Keratinocyte (primary cell): Measurements from ENCODE around the gene CHI3L2. TPM values are rescaled to one million over a fixed set of nuclear protein-coding genes. Genes with fewer than 3 reads are reported as not detected.

ENCODE experiments used
- DNase-seq: peaks from one replicate; pipeline ENCODE4 v3.0.0-alpha.2; 2011; ENCODE audit warnings: low read depth, missing footprints, low spot score
- FAIRE-seq: peaks from 2 replicates; lab custom pipeline; 2011; peaks lifted over from hg19 to GRCh38; lab: Jason Lieb, UNC
- H2AFZ ChIP-seq: 2 replicates; pipeline ENCODE4 v1.6.0; 2012; ENCODE audit warnings: low read length, control low read depth, inconsistent platforms; ENCODE audit not compliant: control insufficient read depth
- H3K27ac ChIP-seq: 2 replicates; pipeline ENCODE4 v1.5.1; 2011; ENCODE audit warnings: low read length; ENCODE audit not compliant: control insufficient read depth, insufficient read depth
- H3K27me3 ChIP-seq: 3 replicates; pipeline ENCODE4 v1.6.0; 2011; ENCODE audit warnings: low read length; ENCODE audit not compliant: control insufficient read depth, insufficient read depth; ENCODE audit errors: extremely low read depth
- H3K36me3 ChIP-seq, 2 experiments: 2 replicates in 1 of 2; 3 replicates in 1 of 2; pipeline ENCODE4 v1.5.1; 2011; ENCODE audit warnings: low read length in 2 of 2, mild to moderate bottlenecking in 1 of 2; ENCODE audit not compliant: control insufficient read depth in 2 of 2, insufficient read depth in 2 of 2; ENCODE audit errors: extremely low read depth in 1 of 2
- H3K4me1 ChIP-seq: 3 replicates; pipeline ENCODE4 v1.5.1; 2011; ENCODE audit warnings: low read length; ENCODE audit not compliant: control insufficient read depth, insufficient read depth; ENCODE audit errors: extremely low read depth
- H3K4me2 ChIP-seq: 3 replicates; pipeline ENCODE4 v1.6.0; 2011; ENCODE audit warnings: low read depth, low read length; ENCODE audit not compliant: control insufficient read depth, insufficient read depth; ENCODE audit errors: extremely low read depth
- H3K4me3 ChIP-seq, 3 experiments: fragments of 200-600 bp in 1 of 3; sonication (generic) in 1 of 3; 2 replicates in 2 of 3; 3 replicates in 1 of 3; pipeline ENCODE4 v1.5.1; 2011 to 2016; ENCODE audit warnings: low read length in 3 of 3, mild to moderate bottlenecking in 3 of 3, control low read depth in 2 of 3, inconsistent platforms in 1 of 3, low read depth in 1 of 3, mixed read lengths in 1 of 3, mixed run types in 1 of 3, moderate library complexity in 1 of 3; ENCODE audit not compliant: control insufficient read depth in 2 of 3, insufficient read depth in 2 of 3; ENCODE audit errors: extremely low read depth in 1 of 3
- H3K79me2 ChIP-seq: 2 replicates; pipeline ENCODE4 v1.6.0; 2012; ENCODE audit warnings: low read length; ENCODE audit not compliant: control insufficient read depth, insufficient read depth
- H3K9ac ChIP-seq: 3 replicates; pipeline ENCODE4 v1.6.0; 2011; ENCODE audit warnings: low read length; ENCODE audit not compliant: control insufficient read depth, insufficient read depth; ENCODE audit errors: extremely low read depth
- H3K9me1 ChIP-seq: 3 replicates; pipeline ENCODE4 v1.6.0; 2011; ENCODE audit warnings: low read length; ENCODE audit not compliant: control insufficient read depth, insufficient read depth; ENCODE audit errors: extremely low read depth
- H3K9me3 ChIP-seq: 2 replicates; pipeline ENCODE4 v1.5.1; 2012; ENCODE audit warnings: low read depth, low read length; ENCODE audit not compliant: control insufficient read depth
- H4K20me1 ChIP-seq: 3 replicates; pipeline ENCODE4 v1.6.0; 2011; ENCODE audit warnings: low read length; ENCODE audit not compliant: control insufficient read depth, insufficient read depth; ENCODE audit errors: extremely low read depth
- CTCF ChIP-seq, 3 experiments: IDR thresholded peaks in 1 of 3; conservative IDR thresholded peaks in 1 of 3; optimal IDR thresholded peaks in 1 of 3; 2 replicates in 2 of 3; 3 replicates in 1 of 3; pipeline versions ENCODE3 to v1.5.1; 2011; ENCODE audit warnings: low read length in 3 of 3, mild to moderate bottlenecking in 3 of 3, moderate library complexity in 2 of 3, control low read depth in 1 of 3, inconsistent platforms in 1 of 3; ENCODE audit not compliant: insufficient read depth in 2 of 3; ENCODE audit errors: extremely low read depth in 1 of 3
- EZH2 ChIP-seq: IDR thresholded peaks from one replicate; pipeline ENCODE4 v1.6.1; 2012; ENCODE audit warnings: inconsistent platforms, mild to moderate bottlenecking, low read length, moderate library complexity
- dilution Hi-C: fragments of 300-500 bp; cut with MboI; formaldehyde crosslinking; loops from one replicate; pipeline ENCODE4 v1.7.0; 2020; ENCODE audit warnings: low sequenced_read_pairs; ENCODE audit not compliant: extremely low pct_ligation_motif_present
- polyA plus RNA-seq, 5 experiments: library from polyadenylated mRNA; depleted of rRNA in 3 of 5; stranded (reverse) in 3 of 5; stranded (forward) in 1 of 5; unstranded in 1 of 5; fragments of >200 nt; gene quantifications; 1 replicate in 1 of 5; 2 replicates in 3 of 5; 3 replicates in 1 of 5; pipeline versions ENCODE4 v1.2.1 to v1.2.3, GENCODE V29; 2011 to 2012; ENCODE audit warnings: missing spikeins in 2 of 5, low read depth in 1 of 5, low replicate concordance in 1 of 5

CHI3L2 gene
- polyA plus RNA-seq, 1 donor (not counting 4 experiments of a cell fraction or from before 2014, with no cell fraction given) = 2.5 TPM

GRCh38 chr1:111197598-111198284 is 29.8 kb upstream of the CHI3L2 start:
- H3K4me3 ChIP-seq = no peak overlapping the region

GRCh38 chr1:111198836-111199235 is 28.7 kb upstream of the CHI3L2 start:
- Histone ChIP-seq H4K20me1 (no peaks in the 10 kb centered on the region), H3K79me2 (no peaks in the 10 kb centered on the region), H3K9me3 (no peaks in the 10 kb centered on the region), H3K36me3 (peaks cover 2% of the 10 kb centered on the region in 2 experiments), H2AFZ (no peak overlapping the region), H3K4me1 (peaks cover 30% of the 10 kb centered on the region), H3K27me3 (no peaks in the 10 kb centered on the region), H3K9me1 (no peaks in the 10 kb centered on the region), H3K9ac (no peak overlapping the region), H3K4me3 (no peak overlapping the region), H3K27ac (no peak overlapping the region), H3K4me2 (no peak overlapping the region)
- dilution Hi-C loops = no loop called here
- FAIRE-seq (no peak), DNase-seq (no peak)
- TF ChIP-seq CTCF (optimal IDR thresholded peaks at IDR 0.05 in 1 of 3, IDR thresholded peaks at IDR 0.05 in 1 of 3, conservative IDR thresholded peaks at IDR 0.05 in 1 of 3; ENCODE audit: extremely low read depth in 1 of 3, insufficient read depth in 2 of 3, low read length in 3 of 3) (no peak), EZH2 (no peak)

More at GRCh38 chr1:111197598-111198284, 29.8 kb upstream of the CHI3L2 start:
- no peaks in the 10 kb centered on the region for H3K79me2 ChIP-seq
- peaks cover 2% of the 10 kb centered on the region in 2 experiments for H3K36me3 ChIP-seq
- peak; percentile 20 to 56 (median 28) for TF ChIP-seq CTCF (optimal IDR thresholded peaks at IDR 0.05 in 1 of 3, IDR thresholded peaks at IDR 0.05 in 1 of 3, conservative IDR thresholded peaks at IDR 0.05 in 1 of 3; ENCODE audit: extremely low read depth in 1 of 3, insufficient read depth in 2 of 3, low read length in 3 of 3)
- TF ChIP-seq EZH2 = no peak
- H3K9me1 ChIP-seq = no peaks in the 10 kb centered on the region
- no peaks in the 10 kb centered on the region for H3K9me3 ChIP-seq
- H3K4me2 ChIP-seq = no peak overlapping the region
- no peaks in the 10 kb centered on the region for H3K27me3 ChIP-seq
- H3K9ac ChIP-seq = no peak overlapping the region
- DNase-seq (no peak), FAIRE-seq (no peak)
- no peaks in the 10 kb centered on the region for H4K20me1 ChIP-seq
- H3K27ac ChIP-seq = no peak overlapping the region
- H2AFZ ChIP-seq = no peak overlapping the region
- H3K4me1 ChIP-seq = peaks cover 31% of the 10 kb centered on the region
- dilution Hi-C loops = no loop called here
